Astrocyte of the spinal cord (primary cell): ENCODE results near the gene GMFB.
A peak's percentile ranks its signal among the peaks of the same experiment; 100 is the strongest.
"Not testable (repeated sequence)": the region's sequence is repeated elsewhere in the genome, so short reads cannot be mapped to it uniquely, and the experiment has no call there.

ENCODE experiments used
- DNase-seq: peaks from one replicate; pipeline ENCODE4 v3.0.0; 2011; ENCODE audit warnings: low read depth, low spot score
- H3K4me3 ChIP-seq: 2 replicates; pipeline ENCODE4 v1.5.1; 2011; ENCODE audit warnings: low read depth, mild to moderate bottlenecking, low read length, moderate library complexity
- CTCF ChIP-seq: IDR thresholded peaks from 2 replicates; pipeline ENCODE4 v1.5.1; 2012; ENCODE audit warnings: low read depth, mild to moderate bottlenecking, low read length, inconsistent platforms
- in situ Hi-C: cut with HindIII; loops from 2 replicates; pipeline ENCODE4 v1.10.0; 2017; ENCODE audit warnings: low sequenced_read_pairs

GMFB gene

GRCh38 chr14:54450535-54450934, 38.2 kb downstream of the GMFB start:
- peak; percentile 39 for DNase-seq
- H3K4me3 ChIP-seq: no peak overlapping the region
- TF ChIP-seq CTCF: no peak
- in situ Hi-C loops: no loop called here

- no peak for TF ChIP-seq CTCF
- in situ Hi-C loops: no loop called here
- H3K4me3 ChIP-seq: no peak overlapping the region
- DNase-seq: no peak
These were observed 41.5 kb downstream of the GMFB start for GRCh38 chr14:54447231-54447692.

- in situ Hi-C loops: no loop called here
- TF ChIP-seq CTCF: no peak
- H3K4me3 ChIP-seq: no peak overlapping the region
- DNase-seq: no peak
These were observed 42.6 kb downstream of the GMFB start for GRCh38 chr14:54446161-54446693.

- no peak for DNase-seq
- no peak for TF ChIP-seq CTCF
- in situ Hi-C loops: no loop called here
- H3K4me3 ChIP-seq: no peak overlapping the region
These were observed 44.1 kb downstream of the GMFB start for GRCh38 chr14:54444681-54445080.

- peak; percentile 32 for DNase-seq
- no peak for TF ChIP-seq CTCF
- no peak overlapping the region for H3K4me3 ChIP-seq
- in situ Hi-C loops: no loop called here
These were observed 44.8 kb downstream of the GMFB start for GRCh38 chr14:54443981-54444380.

- H3K4me3 ChIP-seq, in situ Hi-C loops, DNase-seq: not testable (repeated sequence)
These were observed 45.8 kb downstream of the GMFB start for GRCh38 chr14:54442961-54443360.

GRCh38 chr14:54440873-54441868, 47.6 kb downstream of the GMFB start, which contains the start of gene CNIH1:
Gene CNIH1 (minus strand): TSS chr14:54441374. CDS start chr14:54441327, 47 bp downstream.
- TF ChIP-seq CTCF: peak; percentile 88
- H3K4me3 ChIP-seq: peak within 1 kb of the TSS; percentile 64
- DNase-seq: peak; percentile 94
- in situ Hi-C loops: no loop called here
